Measurements from ENCODE around the gene ACOT6.

- no peak for TF ChIP-seq RNF2 (IDR thresholded peaks at IDR 0.05; ENCODE audit: borderline replicate concordance, low read depth)
- no peak for TF ChIP-seq CEBPB (IDR thresholded peaks at IDR 0.05)
- TF ChIP-seq BHLHE40 (IDR thresholded peaks at IDR 0.05; ENCODE audit: low read depth, low read length): no peak
- no peak for TF ChIP-seq SREBF2 (IDR thresholded peaks at IDR 0.05)
- TF ChIP-seq ESRRA (IDR thresholded peaks at IDR 0.05; ENCODE audit: borderline replicate concordance, low read length): no peak
- TF ChIP-seq MAFK (IDR thresholded peaks at IDR 0.05; ENCODE audit: partially characterized antibody): no peak
- peak; percentile 91 for TF ChIP-seq CTCF (IDR thresholded peaks at IDR 0.05)
- no peak for TF ChIP-seq E2F6 (IDR thresholded peaks at IDR 0.05; ENCODE audit: borderline replicate concordance, low read depth)
These were observed 21.0 kb downstream of the ACOT6 start for GRCh38 chr14:73633116-73634010.

Data from A549 (cell line).